ENCODE results near the gene ZC3H10. TPM values are rescaled to one million over a fixed set of nuclear protein-coding genes. Genes with fewer than 3 reads are reported as not detected.

ZC3H10 gene
- total RNA-seq, 6 experiments from 2014 or later, result 3.3 to 4.7 (median 3.8) TPM

GRCh38 chr12:56118688-56119357 is 757 bp downstream of the ZC3H10 start:
- peak overlapping the region; percentile 98 for H3K27ac Mint-ChIP-seq
- H3K4me3 Mint-ChIP-seq, result peak overlapping the region; percentile 95
- peaks cover 30% of the 10 kb centered on the region for H3K36me3 Mint-ChIP-seq (ENCODE audit: low read depth)
- H3K9me3 Mint-ChIP-seq, result peaks cover 7% of the 10 kb centered on the region; the same call in 1 of the 2 replicates
- H3K27me3 Mint-ChIP-seq (ENCODE audit: insufficient read depth), result peaks cover 19% of the 10 kb centered on the region
- TF ChIP-seq, protein P1, sequence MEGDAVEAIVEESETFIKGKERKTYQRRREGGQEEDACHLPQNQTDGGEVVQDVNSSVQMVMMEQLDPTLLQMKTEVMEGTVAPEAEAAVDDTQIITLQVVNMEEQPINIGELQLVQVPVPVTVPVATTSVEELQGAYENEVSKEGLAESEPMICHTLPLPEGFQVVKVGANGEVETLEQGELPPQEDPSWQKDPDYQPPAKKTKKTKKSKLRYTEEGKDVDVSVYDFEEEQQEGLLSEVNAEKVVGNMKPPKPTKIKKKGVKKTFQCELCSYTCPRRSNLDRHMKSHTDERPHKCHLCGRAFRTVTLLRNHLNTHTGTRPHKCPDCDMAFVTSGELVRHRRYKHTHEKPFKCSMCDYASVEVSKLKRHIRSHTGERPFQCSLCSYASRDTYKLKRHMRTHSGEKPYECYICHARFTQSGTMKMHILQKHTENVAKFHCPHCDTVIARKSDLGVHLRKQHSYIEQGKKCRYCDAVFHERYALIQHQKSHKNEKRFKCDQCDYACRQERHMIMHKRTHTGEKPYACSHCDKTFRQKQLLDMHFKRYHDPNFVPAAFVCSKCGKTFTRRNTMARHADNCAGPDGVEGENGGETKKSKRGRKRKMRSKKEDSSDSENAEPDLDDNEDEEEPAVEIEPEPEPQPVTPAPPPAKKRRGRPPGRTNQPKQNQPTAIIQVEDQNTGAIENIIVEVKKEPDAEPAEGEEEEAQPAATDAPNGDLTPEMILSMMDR (IDR thresholded peaks at IDR 0.05), result no peak
- peaks cover 43% of the 10 kb centered on the region for H3K4me1 Mint-ChIP-seq (ENCODE audit: low read depth)
- no peak for DNase-seq

- Mint-ChIP-seq H3K36me3 (ENCODE audit: low read depth) (peaks cover 26% of the 10 kb centered on the region), H3K4me3 (peak overlapping the region; percentile 95), H3K4me1 (ENCODE audit: low read depth) (peaks cover 43% of the 10 kb centered on the region), H3K9me3 (peaks cover 7% of the 10 kb centered on the region; the same call in 1 of the 2 replicates), H3K27me3 (ENCODE audit: insufficient read depth) (peaks cover 19% of the 10 kb centered on the region), H3K27ac (peak overlapping the region; percentile 98)
- DNase-seq, result peak; percentile 90
- TF ChIP-seq, protein P1 (IDR thresholded peaks at IDR 0.05), result peak; percentile 87
Measured at GRCh38 chr12:56119361-56119796, 1.3 kb downstream of the ZC3H10 start.

- DNase-seq, result no peak
- H3K27ac Mint-ChIP-seq, result peak overlapping the region; percentile 98
- H3K36me3 Mint-ChIP-seq (ENCODE audit: low read depth), result peaks cover 26% of the 10 kb centered on the region
Measured at GRCh38 chr12:56120158-56120846, 2.2 kb downstream of the ZC3H10 start.

GRCh38 chr12:56121204-56121870 is 3.3 kb downstream of the ZC3H10 start:
- TF ChIP-seq, protein P1 (IDR thresholded peaks at IDR 0.05), result no peak
- no peak for DNase-seq
- Mint-ChIP-seq H3K36me3 (ENCODE audit: low read depth) (peaks cover 26% of the 10 kb centered on the region), H3K27me3 (ENCODE audit: insufficient read depth) (peaks cover 19% of the 10 kb centered on the region), H3K4me3 (no peak overlapping the region), H3K27ac (no peak overlapping the region), H3K4me1 (ENCODE audit: low read depth) (peaks cover 40% of the 10 kb centered on the region), H3K9me3 (peaks cover 7% of the 10 kb centered on the region; the same call in 1 of the 2 replicates)

More at GRCh38 chr12:56120158-56120846, 2.2 kb downstream of the ZC3H10 start:
- TF ChIP-seq, protein P1 (IDR thresholded peaks at IDR 0.05), result no peak
- H3K4me3 Mint-ChIP-seq, result peak overlapping the region; percentile 95
- H3K27me3 Mint-ChIP-seq (ENCODE audit: insufficient read depth), result peaks cover 19% of the 10 kb centered on the region
- H3K9me3 Mint-ChIP-seq, result peaks cover 7% of the 10 kb centered on the region; the same call in 1 of the 2 replicates
- H3K4me1 Mint-ChIP-seq (ENCODE audit: low read depth), result peaks cover 38% of the 10 kb centered on the region

DNA sequence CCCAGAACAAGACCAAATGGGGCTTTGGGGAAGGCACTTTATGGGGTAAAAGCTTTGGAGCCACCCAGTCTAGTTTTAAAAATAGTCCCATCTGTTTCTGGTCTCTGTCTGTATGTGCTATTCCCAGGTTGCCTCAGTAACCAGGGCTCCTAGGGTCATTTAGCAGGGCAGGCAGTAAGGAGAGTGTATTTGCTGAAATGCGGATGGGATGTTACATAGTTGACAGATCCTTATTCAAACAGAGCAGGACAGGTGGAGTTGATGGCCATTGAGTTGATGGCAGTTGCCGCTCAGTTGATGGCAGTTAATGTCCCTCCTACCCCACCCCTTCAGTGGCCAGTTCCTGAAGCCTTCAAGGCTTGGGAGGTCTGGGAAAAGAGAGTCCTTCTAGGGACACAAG is 4.6 kb downstream of the ZC3H10 start:
- H3K9me3 Mint-ChIP-seq, result peaks cover 3% of the 10 kb centered on the region; the same call in 1 of the 2 replicates

More for the DNA sequence above, 4.6 kb downstream of the ZC3H10 start:
- peaks cover 7% of the 10 kb centered on the region for H3K27me3 Mint-ChIP-seq (ENCODE audit: insufficient read depth)
- peaks cover 13% of the 10 kb centered on the region for H3K36me3 Mint-ChIP-seq (ENCODE audit: low read depth)
- TF ChIP-seq, protein P1 (IDR thresholded peaks at IDR 0.05), result no peak
- peak overlapping the region; percentile 70 for H3K27ac Mint-ChIP-seq
- H3K4me1 Mint-ChIP-seq (ENCODE audit: low read depth), result peaks cover 51% of the 10 kb centered on the region
- DNase-seq, result no peak
- H3K4me3 Mint-ChIP-seq, result no peak overlapping the region
